Progenitor cell of endocrine pancreas (in vitro differentiated cells): ENCODE results near the gene MVK. TPM values are rescaled to one million over a fixed set of nuclear protein-coding genes. Genes with fewer than 3 reads are reported as not detected.

Experiments used
- DNase-seq: peaks from one replicate; pipeline ENCODE4 v3.0.0; 2021; ENCODE audit warnings: low spot score; ENCODE audit not compliant: unreplicated experiment
- H3K27ac Mint-ChIP-seq: 2 replicates; pipeline ENCODE4 v1.8.0; 2021; ENCODE audit warnings: mild to moderate bottlenecking, moderate library complexity, mixed read lengths
- H3K27me3 Mint-ChIP-seq: 2 replicates; pipeline ENCODE4 v1.8.0; 2021; ENCODE audit warnings: mixed read lengths
- H3K36me3 Mint-ChIP-seq: 2 replicates; pipeline ENCODE4 v1.8.0; 2022; ENCODE audit warnings: mixed read lengths; ENCODE audit not compliant: insufficient read depth
- H3K4me1 Mint-ChIP-seq: 2 replicates; pipeline ENCODE4 v1.8.0; 2021; ENCODE audit warnings: low read depth, mixed read lengths
- H3K4me3 Mint-ChIP-seq: 2 replicates; pipeline ENCODE4 v1.8.0; 2021; ENCODE audit warnings: low read depth, mild to moderate bottlenecking, moderate library complexity, mixed read lengths
- H3K9me3 Mint-ChIP-seq: 2 replicates; pipeline ENCODE4 v1.8.0; 2021; ENCODE audit warnings: low read depth, mixed read lengths
- total RNA-seq: library from RNA; stranded (reverse); gene quantifications from 2 replicates; pipeline ENCODE4 v1.2.1, GENCODE V29; 2021
- TF ChIP-seq, protein P1 (sequence below): fragments of 200-600 bp; sonication (generic); IDR thresholded peaks from one replicate; pipeline ENCODE4 v1.5.0; 2021; ENCODE audit warnings: antibody characterized with exemption, mild to moderate bottlenecking; ENCODE audit not compliant: unreplicated experiment

MVK gene
- total RNA-seq, 1 donor from 2014 or later: 33.3 TPM

DNA sequence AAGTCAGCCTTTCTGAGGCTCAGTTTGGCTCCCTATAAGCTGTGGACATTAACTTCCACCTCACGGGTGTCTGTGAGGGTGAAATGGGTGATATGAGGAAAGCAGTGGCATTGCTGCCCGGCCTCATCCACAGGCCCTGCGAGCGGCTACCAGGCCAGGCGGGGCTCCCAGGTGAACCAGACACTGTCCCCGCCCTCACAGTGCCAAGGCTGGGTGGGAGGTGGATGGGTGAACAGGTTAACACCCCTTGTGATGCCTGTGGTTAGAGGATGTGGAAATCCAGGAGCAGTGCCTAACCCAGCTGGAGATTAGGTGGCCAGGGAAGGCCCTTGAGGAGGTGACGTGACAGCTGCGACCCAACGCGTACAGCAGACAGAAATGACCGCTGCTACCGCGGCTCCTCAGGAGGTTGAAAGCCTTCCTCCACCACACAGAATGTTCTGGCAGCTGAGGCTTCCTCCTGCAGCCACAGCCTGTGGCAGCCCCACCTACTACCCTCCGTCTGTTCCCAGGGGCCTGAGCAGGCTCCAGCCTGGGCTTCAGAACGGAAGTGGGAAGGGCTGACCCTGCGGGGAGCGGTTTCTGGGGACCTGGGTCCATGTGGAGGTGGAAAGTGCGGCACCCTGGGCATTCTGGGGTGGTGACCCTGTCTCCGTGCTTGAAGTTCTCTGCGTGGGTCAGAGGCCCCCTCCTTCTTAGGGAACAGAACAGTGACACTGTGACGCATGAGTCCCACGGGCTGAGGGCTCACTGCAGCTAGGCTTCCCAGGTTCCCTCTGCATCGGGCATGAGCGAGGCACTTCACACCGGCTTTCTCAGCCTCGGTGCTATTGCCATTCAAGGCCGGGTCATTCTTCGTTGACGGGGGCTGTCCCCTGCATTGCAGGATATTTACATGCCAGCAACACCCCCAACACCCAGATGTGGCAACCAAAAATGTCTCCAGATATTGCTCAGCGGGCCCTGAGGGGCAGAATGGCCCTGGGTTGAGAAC lies 10.0 kb upstream of the MVK start:
- H3K36me3 Mint-ChIP-seq: peaks cover 10% of the 10 kb centered on the region
- TF ChIP-seq, protein P1, sequence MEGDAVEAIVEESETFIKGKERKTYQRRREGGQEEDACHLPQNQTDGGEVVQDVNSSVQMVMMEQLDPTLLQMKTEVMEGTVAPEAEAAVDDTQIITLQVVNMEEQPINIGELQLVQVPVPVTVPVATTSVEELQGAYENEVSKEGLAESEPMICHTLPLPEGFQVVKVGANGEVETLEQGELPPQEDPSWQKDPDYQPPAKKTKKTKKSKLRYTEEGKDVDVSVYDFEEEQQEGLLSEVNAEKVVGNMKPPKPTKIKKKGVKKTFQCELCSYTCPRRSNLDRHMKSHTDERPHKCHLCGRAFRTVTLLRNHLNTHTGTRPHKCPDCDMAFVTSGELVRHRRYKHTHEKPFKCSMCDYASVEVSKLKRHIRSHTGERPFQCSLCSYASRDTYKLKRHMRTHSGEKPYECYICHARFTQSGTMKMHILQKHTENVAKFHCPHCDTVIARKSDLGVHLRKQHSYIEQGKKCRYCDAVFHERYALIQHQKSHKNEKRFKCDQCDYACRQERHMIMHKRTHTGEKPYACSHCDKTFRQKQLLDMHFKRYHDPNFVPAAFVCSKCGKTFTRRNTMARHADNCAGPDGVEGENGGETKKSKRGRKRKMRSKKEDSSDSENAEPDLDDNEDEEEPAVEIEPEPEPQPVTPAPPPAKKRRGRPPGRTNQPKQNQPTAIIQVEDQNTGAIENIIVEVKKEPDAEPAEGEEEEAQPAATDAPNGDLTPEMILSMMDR: no peak
- no peaks in the 10 kb centered on the region for H3K27me3 Mint-ChIP-seq
- H3K9me3 Mint-ChIP-seq: no peaks in the 10 kb centered on the region
- no peak overlapping the region for H3K27ac Mint-ChIP-seq
- H3K4me3 Mint-ChIP-seq: no peak overlapping the region
- DNase-seq: no peak
- H3K4me1 Mint-ChIP-seq: no peaks in the 10 kb centered on the region

DNA sequence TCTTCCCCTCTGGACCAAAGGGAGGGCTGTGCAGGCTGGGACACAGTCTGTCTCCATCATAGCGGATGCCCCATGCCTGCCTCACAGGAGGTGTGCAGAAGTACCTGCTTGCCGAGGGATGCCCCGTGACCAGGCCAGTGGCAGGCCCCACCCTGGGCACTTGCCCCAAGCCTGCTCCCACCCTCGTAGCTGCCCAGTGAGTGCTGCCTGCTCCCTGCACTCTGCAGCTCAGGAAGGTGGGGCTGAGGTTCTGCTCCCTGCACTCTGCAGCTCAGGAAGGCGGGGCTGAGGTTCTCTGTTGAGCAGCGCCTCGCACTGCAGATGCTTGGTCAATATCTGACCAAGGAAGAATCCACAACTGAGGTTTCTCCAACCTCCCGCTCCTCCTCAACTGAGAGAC lies 7.2 kb upstream of the MVK start:
- Mint-ChIP-seq H3K36me3 (peaks cover 12% of the 10 kb centered on the region), H3K27ac (no peak overlapping the region), H3K4me1 (no peaks in the 10 kb centered on the region), H3K9me3 (no peaks in the 10 kb centered on the region), H3K4me3 (no peak overlapping the region), H3K27me3 (no peaks in the 10 kb centered on the region)
- no peak for DNase-seq
- TF ChIP-seq, protein P1: no peak

DNA sequence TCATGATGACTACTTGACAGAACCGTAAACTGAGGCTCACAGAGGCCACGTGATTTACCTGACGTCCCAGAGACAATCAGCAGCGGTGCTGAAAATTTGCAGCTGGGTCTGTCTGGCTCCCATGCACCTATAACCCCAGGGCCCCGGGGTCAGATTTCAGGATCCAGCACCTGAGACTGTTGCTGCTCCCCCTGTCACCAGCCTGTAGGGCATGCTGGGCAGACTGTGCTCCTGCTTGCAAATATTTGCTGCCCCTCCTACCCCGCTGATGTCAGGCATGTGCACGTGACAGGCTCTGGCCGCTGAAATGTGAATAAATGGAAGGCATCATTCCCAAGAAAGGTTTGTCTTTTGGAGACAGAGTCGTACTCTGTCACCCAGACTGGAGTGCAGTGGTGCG lies 6.3 kb upstream of the MVK start:
- Mint-ChIP-seq H3K36me3 (peaks cover 10% of the 10 kb centered on the region), H3K9me3 (no peaks in the 10 kb centered on the region), H3K4me1 (no peaks in the 10 kb centered on the region), H3K27ac (no peak overlapping the region), H3K4me3 (no peak overlapping the region), H3K27me3 (no peaks in the 10 kb centered on the region)
- no peak for DNase-seq
- TF ChIP-seq, protein P1: no peak

DNA sequence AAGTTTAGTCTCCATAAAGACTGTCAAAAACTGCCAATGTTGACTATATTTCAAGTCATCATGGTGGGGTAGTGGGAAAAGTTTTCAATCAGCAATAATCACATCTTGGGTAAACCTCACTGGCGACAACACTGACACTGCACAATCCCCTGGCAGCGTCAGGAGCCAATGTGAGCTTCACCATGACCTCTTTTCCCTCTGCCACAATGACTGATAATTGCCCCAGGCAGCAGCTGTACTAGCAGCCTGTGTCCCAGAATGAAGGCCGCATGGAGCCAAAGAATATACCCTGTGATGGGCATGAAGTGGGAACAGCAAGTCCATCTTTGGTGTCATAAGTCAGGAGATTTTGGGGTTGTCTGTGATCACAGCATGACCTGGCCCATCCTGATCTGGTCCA lies 5.6 kb upstream of the MVK start:
- H3K4me1 Mint-ChIP-seq: peaks cover 6% of the 10 kb centered on the region
- no peak overlapping the region for H3K27ac Mint-ChIP-seq
- no peaks in the 10 kb centered on the region for H3K9me3 Mint-ChIP-seq
- no peak for DNase-seq
- no peak overlapping the region for H3K4me3 Mint-ChIP-seq
- TF ChIP-seq, protein P1: no peak
- H3K27me3 Mint-ChIP-seq: no peaks in the 10 kb centered on the region
- H3K36me3 Mint-ChIP-seq: peaks cover 9% of the 10 kb centered on the region

DNA sequence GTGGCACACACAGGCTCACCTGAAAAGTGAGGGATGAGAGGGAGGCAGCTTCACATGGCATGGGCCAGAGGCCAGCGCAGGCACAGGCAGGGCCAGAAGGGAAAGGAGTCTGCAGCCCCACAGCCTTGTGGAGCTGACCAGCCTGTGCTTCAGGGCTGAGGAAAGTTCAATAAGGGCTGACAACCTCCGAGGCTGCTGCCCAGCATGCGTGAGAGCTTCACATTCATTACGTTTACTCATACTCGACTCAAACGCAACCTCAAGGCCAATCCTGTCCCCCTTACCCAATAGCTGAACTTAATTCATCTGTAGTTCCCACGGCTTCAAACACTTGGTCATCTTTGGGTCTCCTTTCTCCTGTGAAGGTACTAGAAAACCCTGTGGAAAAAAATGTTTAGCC lies 5.1 kb upstream of the MVK start:
- Mint-ChIP-seq H3K4me3 (no peak overlapping the region), H3K27me3 (no peaks in the 10 kb centered on the region), H3K9me3 (no peaks in the 10 kb centered on the region), H3K27ac (no peak overlapping the region), H3K4me1 (peaks cover 7% of the 10 kb centered on the region), H3K36me3 (peaks cover 9% of the 10 kb centered on the region)
- TF ChIP-seq, protein P1: no peak
- DNase-seq: no peak
